ENCODE results near the gene AFAP1.

AFAP1 gene

DNA sequence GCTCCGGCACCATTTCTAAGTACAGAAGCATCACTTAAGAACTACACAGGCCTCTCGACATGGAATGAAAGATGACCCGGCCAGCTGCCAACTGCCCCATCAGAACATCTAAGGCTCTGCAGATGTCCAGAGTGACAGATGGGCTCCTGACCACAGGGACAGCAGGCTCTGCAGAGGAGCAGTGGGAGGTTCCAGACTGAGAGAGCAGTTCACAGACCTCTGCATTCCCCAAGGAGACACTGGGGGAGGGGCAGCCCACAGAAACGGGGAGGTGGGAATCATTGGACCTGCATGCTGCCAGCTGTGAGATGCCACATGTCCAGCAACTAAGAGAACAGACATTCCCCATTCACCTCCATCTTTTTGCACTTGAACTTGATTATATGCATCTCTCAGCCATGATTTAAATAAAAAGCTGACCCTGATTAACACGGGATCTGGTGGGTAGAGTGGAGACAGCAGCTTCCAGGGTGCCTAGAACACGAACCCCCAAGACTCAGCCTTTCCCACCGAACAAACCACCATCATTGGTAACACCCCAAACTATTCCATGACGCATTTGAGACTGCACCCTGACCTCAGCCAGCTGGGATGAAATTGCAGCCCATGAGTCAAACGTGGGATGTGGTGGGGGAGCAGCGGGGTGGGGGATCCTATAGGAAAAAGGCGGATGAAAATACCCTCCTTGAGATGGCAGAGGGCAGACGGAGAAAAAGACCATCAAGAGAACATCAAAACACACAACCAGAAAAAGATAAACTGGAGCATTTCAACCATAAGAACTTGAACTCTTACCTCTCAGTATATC is 47.2 kb downstream of the AFAP1 start:
- no peak for DNase-seq

GRCh38 chr4:7890635-7891393 is 48.8 kb downstream of the AFAP1 start:
- DNase-seq, result no peak

DNA sequence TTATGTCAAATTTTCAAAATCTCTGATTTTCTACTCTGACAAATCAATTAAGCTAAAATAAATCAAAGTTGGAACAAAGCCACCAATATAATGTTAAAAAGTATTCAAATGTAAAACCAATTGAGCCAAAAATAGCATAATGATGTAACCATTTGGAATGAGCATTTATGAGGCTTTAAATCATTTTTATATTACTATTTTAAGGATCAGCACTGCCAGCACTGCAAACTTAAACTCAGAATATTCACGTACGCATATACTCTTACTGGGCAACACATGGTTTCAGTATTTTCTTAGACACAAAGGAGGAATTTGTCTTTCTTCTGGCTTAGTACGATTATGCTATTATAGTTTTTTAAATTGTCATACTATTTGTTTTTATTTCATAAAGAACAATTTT is 52.2 kb downstream of the AFAP1 start:
- no peak for DNase-seq

GRCh38 chr4:7886007-7886973 is 53.4 kb downstream of the AFAP1 start:
- no peak for DNase-seq

DNA sequence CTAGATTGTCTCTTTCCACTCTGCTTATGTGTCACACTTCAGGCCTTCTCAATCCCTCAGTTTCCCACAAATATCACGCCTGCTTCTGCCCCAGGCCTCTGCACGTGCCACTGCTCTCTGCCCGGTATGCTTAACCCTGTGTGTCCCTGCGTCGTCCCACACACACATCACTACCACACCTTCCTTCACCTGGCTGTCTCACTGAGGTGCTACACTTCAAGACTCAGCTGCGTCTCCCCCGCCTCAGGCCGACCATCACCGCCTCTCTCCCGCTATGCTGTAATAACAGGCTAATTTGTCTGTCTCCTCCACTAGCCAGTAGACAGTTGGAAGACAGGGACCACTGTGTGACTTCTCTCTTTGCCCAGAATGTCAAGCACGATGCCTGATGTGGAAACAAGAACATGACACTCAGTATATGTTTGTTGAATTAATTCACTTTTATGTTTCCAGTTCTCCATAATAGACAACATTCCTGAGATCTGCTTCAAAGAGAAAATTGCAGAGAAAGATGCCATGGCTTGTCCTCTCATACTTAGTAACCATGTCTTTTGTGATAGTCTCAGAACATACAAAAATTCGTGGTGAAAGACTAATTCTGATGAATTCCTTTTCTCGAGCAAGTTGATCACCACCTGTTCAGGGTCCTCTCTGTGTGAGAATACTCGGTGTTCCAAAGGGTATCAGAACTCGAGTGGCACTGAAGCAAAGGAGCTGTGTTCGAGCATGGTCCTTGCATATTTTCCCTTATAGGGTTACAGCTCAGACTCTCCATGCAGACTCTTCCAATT is 54.2 kb downstream of the AFAP1 start:
- no peak for DNase-seq

DNA sequence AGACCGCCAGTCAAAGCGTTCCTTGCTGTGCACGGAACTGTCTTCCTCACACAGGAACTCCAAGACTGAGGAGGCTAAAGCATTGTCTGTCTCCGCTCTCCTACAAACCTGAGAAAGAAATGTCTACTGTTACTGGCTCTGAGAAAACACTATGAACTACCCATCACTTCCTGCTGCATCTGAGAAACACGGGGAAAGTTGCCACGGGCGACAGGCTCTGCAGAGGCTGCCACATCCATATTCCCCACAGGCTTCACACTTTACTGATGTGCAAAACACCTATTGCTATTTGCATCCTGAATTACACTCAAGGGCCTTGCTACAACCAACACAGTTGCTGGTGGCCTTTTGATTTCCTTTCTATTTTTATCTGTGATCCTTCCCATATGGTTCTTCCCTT is 59.0 kb downstream of the AFAP1 start:
- no peak for DNase-seq

GRCh38 chr4:7879127-7879526 is 60.5 kb downstream of the AFAP1 start:
- no peak for DNase-seq

GRCh38 chr4:7878323-7878722 is 61.3 kb downstream of the AFAP1 start:
- no peak for DNase-seq

DNA sequence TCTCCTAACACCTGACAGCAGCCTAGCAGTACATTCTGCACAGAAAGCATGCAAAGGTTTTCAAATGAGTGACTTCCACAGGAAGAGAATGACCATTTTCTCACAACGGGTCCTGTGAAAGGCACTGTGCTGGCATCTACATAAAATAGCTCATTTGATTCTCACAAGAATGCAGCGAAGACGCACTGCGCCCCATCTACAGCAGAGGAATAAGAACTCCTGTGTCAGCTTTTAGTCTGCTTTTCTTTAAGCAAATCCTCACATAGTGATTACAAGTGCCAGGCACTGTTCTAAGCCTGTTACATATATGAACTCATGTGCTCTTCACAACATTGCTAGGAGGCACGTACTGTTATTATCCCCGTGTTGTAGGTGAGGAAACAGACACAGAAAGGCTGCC is 62.5 kb downstream of the AFAP1 start:
- DNase-seq, result no peak

GRCh38 chr4:7876201-7876875 is 63.3 kb downstream of the AFAP1 start:
- no peak for DNase-seq

DNA sequence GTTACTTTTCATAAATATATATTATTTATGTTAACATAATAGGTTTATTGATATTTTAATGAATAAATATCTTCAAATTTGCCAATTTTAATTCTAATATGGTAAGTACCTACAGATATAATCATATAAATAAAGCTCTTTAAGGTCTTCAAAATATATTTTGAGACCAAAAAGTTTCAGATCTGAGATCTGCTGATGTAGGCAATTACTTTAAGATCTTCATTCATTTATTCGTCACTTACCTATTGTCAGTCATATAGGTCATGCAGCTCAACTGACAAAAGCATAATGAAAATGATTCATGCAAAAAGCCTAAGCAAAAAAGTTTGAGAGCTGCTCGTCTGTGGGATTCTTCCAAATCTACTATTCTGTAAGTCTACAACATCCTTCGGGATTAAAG is 64.8 kb downstream of the AFAP1 start:
- DNase-seq, result no peak

DNA sequence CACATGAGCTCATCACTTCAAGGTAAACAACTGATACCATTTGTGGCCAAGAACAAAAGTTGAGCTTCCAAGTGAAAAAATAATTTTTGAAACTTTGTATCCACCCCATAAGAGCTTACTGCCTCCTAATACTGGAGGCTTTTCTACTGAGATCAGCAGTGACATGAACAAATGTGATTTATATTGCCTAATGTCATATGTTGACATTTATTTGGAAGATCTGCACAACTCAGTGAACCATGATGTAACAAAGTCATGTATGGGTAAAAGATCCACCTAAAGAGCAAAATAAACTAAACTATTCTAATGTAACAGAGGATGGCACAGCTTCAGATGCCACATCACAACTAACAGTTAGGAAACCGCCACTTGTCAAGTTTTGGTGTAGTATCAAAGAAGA is 65.8 kb downstream of the AFAP1 start:
- DNase-seq, result no peak

GRCh38 chr4:7872264-7872771 is 67.3 kb downstream of the AFAP1 start:
- no peak for DNase-seq

GRCh38 chr4:7871356-7871755 is 68.3 kb downstream of the AFAP1 start:
- no peak for DNase-seq

- no peak for DNase-seq
These were observed 70.7 kb downstream of the AFAP1 start for GRCh38 chr4:7868892-7869471.

- DNase-seq, result no peak
These were observed 71.3 kb downstream of the AFAP1 start for GRCh38 chr4:7868436-7868775.

DNA sequence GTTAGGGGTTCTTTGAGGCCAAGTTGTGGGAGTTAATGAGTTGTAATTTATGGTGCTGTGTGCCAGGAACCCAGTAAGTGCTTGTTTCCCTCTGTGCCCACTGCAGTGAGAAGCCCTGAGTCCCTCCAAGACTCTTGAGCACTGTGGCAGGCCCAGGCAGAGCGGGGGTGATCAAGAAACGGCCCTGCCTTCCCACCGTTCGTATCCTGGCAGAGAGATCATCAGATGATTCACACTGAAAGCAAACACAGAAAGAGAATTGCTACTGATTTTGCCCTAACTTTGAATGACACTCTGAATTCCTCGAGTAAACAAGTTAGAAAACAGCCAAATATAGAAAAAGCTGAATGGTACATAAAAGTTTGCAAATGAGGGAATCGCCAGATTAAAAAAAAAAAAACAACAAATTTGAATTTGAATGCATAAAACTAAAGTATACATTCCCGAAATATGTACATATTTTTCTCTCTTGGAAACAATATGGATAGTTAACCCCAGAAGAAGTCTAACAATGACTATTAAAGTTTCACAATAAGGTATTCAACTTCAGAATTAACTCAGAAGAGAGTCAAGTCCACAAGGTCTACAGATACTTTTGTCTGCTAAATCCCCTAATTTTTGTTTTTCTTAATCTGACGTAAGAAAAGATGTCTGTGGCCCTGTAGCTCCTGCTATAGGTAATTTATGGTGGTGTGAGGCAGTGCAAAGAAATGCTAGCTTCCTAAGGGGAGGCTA is 71.8 kb downstream of the AFAP1 start:
- DNase-seq, result no peak

- no peak for DNase-seq
These were observed 72.5 kb downstream of the AFAP1 start for GRCh38 chr4:7867191-7867590.

- no peak for DNase-seq
These were observed 74.1 kb downstream of the AFAP1 start for GRCh38 chr4:7865533-7865932.

GRCh38 chr4:7864685-7865084 is 75.0 kb downstream of the AFAP1 start:
- no peak for DNase-seq

All from midbrain (tissue), 1 donor.